Right renal pelvis (tissue), 4 donors: ENCODE measurements around the gene NKIRAS2. TPM values are rescaled to one million over a fixed set of nuclear protein-coding genes. Genes with fewer than 3 reads are reported as not detected.

Experiments
- DNase-seq, 4 donors: peaks; one replicate each; pipeline ENCODE4 v3.0.0-alpha.2; 2013; ENCODE audit warnings: low read depth in 4 of 4, low spot score in 3 of 4, missing footprints in 1 of 4
- polyA plus RNA-seq, 4 donors: library from polyadenylated mRNA; unstranded; fragments of 120-200 nt; gene quantifications; one replicate each; pipeline ENCODE4 v1.2.1, GENCODE V29; 2013; ENCODE audit not compliant: insufficient read length in 4 of 4

Gene NKIRAS2
- polyA plus RNA-seq, 4 donors: 51.2 to 63.5 (median 53.3) TPM

DNA sequence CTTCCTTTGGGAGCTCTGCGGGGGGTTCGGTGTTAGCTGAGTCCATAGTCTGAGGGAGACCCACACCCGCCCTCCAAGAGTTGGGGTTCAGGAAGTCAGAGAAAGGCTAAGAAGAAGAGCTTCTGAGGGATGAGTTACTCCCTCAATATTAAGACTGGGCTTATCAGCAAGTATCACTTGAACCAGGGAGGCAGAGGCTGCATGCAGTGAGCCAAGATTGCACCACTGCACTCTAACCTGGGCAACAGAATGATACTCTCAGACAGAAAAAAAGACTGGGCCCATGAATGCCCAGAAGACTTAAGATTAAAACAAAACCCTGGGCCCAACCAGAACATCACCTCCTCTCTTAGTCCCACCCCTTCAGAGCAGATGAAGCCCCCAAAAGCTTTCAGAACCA is 6.0 kb downstream of the NKIRAS2 start:
- no peak for DNase-seq

- no peak for DNase-seq
Observed at GRCh38 chr17:42026857-42027589, 7.1 kb downstream of the NKIRAS2 start.

DNA sequence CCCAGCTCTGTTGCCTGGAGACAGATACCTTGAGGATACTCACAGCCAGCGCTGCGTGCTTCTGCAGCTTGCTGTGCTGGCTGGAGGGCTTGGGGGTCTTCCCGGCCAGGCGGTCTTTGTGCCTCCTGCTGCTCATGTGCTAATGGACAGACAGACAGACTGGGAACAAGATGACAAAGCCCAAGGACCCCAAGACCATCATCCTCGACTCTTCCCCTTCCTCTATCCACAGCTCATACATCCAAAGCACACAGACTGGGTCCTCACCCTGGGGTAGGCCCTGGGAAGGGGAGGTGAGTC is 7.7 kb downstream of the NKIRAS2 start:
- DNase-seq: no peak

DNA sequence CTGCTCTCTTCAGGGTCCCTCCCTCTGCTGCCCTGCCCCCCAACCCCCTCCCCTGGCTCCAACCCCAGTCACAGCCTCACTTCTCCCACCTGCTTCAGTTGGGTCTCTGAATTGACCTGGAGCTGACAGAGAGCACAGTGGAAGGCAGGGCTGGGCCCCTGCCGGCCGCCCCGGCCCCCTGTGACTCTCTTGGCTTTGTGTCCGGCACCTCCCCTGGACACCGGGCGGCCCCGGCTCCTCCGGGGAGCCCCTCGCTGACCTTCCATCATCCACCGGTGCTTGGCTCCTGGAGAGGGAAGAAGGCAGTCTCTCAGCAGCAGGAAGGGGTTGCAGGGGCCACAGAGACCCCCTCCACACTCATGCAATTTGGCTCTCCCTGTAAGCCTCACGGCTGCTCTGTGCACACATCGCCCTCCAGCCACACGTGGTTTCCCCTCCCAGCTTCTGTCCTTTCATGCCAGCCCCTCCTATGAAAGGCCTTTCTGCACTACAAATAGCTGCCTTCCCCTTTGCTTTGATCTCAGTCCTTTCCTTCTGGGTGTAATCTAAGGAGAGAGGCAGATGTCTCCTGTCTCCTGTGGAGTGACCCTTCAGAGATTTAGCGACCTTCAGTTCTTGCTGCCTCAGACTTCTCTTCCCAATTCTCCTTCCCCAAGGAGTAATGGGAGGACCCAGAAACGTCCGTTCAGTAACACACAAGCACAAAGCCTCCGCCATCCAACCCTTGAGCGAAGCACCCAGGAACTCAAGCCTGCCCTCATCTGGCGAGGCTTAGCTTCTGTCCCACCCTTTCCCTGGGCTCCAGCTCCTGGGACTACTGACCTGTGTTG is 8.3 kb downstream of the NKIRAS2 start:
- DNase-seq: no peak

- no peak for DNase-seq
Observed at GRCh38 chr17:42028791-42029127, 8.9 kb downstream of the NKIRAS2 start.

GRCh38 chr17:42031584-42031983 is 11.7 kb downstream of the NKIRAS2 start:
- DNase-seq: no peak

DNA sequence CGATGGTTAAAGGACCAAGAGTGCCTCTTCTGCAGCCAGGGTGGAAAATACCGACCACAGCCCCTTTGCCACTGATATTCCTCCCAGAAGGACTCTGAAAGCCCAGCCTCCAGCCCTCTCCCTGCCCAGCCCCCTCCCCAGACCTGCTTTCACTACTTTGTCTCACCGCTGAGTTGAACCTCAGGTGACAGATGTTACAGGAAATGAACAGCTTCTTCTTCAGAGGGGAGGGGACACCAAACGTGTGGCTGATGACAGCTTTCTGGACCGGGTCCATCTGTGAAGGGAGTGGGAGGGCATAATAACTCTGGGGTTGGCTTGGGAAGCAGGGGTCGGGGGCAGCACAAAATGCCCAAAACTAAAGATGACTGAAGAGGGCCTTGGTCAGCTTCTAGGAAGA is 14.2 kb downstream of the NKIRAS2 start:
- no peak for DNase-seq

DNA sequence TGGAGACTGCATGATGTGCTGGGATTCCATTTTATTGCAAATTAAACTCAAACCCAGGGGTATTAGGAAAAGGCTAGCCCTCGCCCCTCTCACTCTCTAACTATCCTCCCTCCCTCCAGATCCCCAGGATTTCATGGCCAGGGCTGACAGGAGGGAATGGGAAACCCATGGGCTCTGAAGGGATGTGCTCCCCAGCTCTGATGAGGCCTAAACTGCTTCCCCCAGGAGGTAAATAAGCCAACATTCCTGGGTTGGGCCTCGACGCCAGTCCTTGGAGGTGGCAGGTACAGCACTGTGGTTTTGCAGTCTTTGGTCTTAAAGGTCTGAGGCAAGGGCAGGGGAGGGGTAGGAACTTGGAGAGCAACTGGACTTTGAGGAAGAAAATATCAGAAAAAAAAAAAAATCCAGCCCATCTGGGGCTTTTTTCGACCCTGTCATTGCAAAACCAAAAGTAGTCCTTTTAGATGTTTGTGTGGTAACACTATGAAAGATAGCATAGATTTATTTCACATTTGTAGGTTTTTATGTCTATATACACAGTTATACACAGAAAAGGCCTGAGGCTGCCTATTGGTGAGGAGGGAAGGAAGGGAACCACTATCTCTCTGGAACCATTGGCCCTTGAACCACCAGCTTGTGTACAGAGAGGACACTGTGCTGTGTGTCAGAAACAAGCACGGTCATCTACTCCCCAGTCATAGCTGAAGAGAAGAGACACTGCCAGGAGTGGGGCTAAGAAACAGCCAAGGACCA is 18.5 kb downstream of the NKIRAS2 start:
- DNase-seq: no peak

DNA sequence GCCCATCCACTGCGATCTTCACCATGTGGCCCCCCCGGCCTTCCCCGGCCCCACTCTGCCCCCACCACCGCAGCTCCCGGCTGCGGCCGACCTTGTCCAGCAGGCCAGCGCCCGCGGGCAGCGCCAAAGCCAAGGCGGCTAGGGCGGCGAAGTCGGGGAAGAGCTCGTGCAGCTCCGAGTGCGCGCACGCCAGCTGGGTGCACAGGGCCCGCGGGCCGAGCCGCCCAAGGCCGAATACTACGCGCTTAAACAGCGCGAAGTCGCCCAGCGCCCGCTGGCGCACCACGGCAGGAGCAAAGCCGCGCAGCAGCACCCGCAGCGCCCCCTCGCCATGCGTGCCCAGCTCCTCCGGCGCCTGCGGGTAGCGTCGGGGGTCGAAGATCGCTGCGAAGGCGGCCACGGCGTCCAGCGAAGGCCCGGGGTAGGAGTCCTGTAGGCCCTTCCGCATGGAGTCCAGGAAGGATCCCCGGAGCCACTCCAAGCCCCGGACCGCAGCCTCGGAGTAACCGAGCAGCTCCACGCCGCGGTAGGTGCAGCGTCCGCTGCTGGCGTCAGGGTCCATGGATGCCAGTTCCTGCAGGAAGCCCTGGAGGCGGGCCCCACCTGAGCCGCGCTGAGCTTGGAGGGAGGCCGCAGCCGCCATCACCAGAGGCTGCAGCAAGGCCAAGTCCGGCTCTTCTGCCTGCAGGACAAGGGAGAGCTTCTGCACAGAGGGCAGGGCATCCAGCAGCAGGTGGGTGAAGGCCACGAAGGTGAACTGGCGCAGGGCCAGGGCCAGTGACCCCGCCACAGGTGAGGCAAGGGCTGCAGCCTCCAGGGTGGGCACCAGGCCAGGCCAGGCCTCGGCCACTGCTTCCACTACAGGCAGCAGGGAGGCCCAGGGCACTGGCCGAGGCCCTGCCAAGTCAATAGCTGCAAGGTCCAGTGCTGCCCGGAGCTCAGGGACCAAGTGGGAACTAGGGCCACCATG is 20.2 kb downstream of the NKIRAS2 start:
- no peak for DNase-seq

GRCh38 chr17:42040818-42041217 is 20.9 kb downstream of the NKIRAS2 start:
- no peak for DNase-seq

DNA sequence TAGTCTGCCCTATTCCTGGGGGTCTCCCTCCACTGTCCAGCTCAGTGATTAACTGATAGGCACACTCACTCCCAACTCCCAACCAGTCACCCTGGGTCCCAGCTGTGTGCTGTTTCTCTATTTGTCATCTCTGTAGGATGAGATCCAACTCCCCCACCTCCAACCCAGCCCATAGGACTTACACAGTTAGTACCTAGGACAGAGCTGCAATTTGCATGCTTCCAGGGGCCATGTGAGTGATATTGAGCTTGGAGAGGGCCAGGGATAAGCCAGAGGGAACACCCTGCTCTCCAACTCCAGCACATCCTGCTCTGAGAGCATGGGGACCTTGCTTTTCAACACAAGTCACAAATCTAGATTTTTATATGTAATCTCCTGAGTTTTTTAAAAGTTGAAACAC is 21.7 kb downstream of the NKIRAS2 start:
- no peak for DNase-seq

DNA sequence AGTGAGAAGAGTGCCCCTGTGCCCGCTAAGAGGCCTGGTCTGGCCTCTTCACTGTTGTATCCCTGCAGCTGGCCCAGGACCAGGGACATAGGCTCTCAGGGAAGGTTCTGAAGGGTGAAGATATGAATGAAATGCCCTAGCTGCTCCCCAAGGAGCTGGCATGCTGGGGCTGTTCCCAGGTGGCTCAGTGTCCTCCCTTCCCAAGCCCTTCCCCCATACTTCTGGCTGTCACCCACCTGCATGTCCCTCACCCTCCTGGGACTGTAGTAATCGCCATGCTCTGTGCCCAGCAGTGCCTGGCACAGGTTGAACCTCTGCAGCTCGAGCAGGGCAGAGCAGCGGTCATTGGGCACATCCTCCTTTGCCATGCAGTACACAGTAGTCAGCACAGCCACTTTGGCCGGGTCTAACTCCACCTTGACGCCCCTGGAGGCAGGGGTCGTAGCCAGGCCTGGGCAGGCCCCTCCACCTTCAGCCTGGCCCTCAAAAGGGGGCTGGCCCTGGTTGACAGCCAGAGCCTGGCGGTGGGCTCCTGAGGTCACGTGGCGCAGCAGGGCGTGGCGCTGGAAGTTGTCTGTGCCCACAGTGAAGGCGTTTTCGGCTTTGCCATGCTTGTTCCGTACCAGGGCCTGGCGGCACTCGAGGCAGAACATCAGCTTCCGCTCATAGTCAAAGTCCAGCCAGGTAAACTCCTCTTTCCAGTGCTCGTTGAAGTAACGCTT is 22.9 kb downstream of the NKIRAS2 start:
- DNase-seq: no peak

DNA sequence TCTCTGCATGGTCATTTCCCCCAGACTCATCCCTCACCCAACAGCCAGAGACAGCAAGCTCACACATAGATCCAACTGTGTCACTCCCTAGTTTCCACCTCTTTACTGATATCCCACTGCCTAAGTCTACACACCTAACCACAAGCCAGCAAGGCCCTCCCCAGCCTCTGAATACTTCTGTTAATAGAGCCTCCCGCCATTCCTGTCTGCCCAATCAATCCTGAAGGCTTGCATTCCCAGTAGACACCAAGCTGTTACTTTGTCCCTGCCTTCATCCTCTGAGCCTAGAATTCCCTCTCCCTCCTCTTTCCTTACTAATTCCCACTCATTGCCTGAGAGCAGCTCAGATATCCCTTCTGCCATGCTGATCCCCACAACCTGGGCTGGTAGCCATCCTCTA is 25.8 kb downstream of the NKIRAS2 start:
- DNase-seq: no peak

DNA sequence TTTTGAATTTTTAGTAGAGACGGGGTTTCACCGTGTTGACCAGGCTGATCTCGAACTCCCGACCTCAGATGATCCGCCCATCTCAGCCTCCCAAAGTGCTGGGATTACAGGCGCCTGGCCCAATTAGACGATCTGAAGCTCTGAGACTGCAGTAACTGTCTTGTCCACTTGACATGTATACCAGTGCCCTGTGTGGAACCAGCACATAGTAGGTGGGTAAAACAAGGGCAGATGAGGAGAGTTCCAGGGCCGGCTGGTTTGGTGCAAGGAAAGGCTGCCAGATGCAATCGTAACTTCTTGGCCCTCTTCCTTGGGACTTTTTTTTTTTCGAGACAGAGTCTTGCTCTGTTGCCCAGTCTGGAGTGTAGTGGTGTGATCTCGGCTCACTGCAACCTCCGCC is 27.5 kb downstream of the NKIRAS2 start:
- DNase-seq: no peak

DNA sequence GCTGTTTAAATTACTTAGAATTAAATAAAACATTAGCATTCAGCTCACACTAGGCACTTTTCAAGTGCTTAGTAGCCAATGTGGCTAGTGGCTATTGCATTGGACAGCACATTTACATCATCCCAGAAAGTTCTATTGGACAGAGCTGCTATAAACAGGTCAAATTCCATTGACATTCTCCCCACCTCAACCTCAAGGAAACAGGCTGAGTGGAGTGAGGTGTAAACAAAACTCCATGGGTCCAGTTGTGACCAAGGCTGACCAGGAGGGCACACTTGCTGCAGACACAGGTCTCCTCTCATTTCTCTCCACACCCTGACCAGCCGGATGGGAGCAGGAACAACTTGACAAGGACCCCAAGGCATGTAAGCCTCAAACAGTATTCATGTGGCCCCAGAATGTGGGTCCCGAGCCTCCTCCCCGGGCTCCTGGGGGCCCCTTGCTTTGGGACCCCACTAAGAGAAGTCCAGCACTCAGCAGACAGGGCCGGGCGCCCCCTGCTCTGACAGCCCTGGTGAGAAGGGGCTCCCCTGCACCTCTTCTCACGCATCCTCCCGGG is 30.0 kb downstream of the NKIRAS2 start:
- DNase-seq: no peak

DNA sequence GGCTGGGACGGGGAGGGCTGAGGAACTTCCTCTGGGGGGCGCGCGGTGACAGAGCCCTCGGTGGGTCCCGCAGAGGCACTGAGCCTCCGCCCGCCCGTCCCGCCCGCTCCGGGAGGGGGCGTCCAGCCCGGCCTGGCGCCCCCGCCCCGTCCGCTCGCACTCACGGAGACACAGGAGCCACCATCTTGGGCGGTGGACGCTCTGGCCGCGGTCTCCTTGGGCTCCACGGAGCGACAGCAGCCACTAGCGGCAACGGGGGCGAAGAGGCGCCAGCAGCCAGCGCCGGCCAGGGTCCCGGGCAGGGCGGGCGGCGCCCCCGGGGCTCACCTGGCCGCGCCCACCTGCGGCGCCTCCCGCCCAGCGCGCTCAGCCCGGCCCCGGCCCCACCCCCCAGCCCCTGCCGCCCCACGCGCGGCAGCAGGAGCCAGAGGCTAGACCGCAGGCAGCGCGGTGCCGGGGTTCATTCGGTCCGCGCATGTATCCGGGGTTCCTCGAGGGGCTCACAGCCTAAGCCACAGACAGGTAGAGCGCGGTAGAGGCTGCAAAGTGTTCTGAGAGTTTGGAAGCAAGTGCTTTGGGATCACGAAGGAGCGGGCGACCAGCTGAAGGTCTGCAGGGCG is 30.6 kb downstream of the NKIRAS2 start, which contains the start of gene C17orf113:
TSS of gene C17orf113 (minus strand) at position 209 of the 620 bp plus-strand sequence. CDS start 7,225 bp downstream, outside the sequence.
- no peak for DNase-seq

DNA sequence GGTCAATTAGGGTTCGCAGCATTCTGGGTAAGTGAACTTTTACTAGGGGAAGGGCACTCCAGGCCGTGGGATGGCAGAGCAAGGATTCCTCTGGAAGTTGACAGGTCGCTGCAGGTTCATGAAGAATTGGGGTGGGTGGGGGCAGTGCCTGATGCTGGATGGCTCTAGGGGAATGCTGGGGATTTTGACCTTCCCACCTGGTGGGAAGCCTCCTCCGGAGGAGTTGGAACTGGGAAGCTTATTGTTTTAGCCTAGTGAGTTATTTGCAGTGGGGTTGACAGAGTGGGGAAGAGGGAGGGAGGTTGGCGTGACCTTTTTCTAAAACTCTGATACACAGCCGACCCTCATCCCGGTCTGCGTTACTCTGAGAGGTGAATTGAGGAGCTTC is 31.1 kb downstream of the NKIRAS2 start:
- DNase-seq: no peak

- no peak for DNase-seq
Observed at GRCh38 chr17:42051645-42052044, 31.8 kb downstream of the NKIRAS2 start.

DNA sequence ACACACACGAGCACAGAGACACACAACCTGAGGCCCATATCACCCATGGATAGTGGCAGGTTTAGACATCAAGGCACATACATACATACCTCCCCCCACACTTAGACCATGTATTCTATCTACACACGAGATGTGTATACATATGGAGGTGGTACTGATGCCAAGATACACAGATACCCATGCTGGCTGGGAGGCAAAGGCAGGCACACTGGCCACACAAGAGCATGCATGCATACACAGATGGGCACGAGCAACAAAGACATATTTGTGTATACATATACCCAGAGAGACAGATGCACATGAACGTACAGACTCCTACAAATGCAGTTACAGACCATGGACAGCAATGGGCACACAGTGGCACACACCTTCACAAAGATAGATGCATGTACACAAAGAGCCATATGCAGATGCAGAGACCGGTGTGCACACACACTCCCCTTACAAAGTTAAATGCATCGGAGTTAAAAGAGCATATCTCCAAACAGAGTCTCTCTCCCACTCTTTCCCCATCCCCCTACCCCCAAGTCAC is 32.5 kb downstream of the NKIRAS2 start:
- no peak for DNase-seq
